GM20431 (cell line): ENCODE data around the gene MELK.

ENCODE experiments used
- in situ Hi-C: fragments of 300-500 bp; cut with MseI, MboI; formaldehyde crosslinking; loops from one replicate; pipeline ENCODE4 v1.15.0; 2020; ENCODE audit warnings: low sequenced_read_pairs; ENCODE audit not compliant: unreplicated experiment

MELK gene

DNA sequence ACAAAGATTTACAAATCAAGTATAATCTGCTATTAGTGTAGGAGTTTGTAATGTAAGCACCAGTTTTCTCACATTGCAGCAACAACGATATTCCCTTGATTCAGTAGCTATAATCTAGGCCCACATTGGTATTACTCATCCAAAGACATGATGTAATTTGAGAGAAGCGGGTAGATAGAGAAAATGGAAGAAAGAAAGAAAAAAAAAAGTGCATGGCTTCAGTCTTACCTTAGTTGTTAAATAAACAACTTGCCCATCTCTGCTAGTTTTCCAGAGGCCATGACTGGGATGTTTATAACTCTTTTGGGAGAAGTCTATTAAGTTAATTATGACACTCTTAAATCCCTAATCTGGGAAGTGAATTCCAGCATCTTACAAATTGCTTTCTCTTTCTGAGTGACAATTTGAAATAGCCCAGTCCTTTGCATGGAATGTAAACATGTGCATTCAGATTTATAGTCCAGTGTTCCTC, 2.8 kb downstream of the MELK start:
- in situ Hi-C loops = no loop called here

DNA sequence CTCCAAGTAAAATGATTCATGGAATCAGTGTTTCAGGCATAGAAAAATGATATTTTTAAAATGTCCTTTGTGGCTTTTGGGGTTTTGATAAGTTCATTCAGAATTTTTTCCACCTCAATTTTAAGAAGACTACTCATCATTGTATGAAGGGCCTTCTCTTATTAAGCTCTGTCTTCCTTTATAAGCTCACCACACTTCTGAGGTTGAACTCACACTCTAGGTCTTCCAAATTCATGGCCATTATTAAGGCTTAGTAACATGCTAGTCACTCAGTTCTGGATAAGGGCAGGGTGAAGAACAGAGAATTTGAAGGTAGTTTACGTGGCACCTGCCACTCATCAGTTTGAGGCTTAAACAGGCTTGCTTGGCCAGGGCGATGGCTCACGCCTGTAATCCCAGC, 4.2 kb downstream of the MELK start:
- in situ Hi-C loops = no loop called here

DNA sequence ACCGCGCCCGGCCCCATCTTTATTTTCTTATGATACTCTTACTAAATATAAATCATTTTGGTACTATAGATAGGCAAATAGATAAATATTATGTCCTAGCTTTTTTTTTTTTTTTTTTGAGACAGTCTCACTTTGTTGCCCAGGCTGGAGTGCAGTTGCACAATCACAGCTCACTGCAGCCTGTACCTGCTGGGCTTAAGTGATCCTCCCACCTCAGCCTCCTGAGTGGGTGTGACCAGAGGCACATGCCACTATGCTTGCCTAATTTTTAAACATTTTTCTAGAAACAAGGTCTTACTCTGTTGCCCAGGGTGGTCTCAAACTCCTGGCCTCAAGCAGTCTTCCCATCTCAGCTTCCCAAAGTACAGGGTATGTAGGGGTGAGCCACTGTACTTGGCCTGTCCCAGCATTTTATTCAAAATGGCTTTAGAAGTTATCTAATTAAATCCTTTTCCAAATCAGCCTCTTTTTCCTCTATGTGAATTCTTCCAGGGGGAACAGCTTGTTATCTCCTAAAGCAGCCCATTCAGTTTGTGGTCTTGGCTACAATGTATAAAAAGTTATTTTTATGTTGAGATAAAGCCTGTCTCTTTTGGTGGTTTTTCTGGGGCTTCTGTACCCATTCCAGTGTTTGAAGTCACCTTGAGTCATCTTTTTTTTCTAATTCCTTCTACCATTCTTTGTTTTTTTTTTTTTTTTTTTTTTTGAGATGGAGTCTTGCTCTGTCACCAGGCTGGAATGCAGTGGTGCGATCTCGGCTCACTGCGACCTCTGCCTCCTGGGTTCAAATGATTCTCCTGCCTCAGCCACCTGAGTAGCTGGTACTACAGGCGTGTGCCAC, 12.1 kb downstream of the MELK start:
- in situ Hi-C loops = no loop called here

DNA sequence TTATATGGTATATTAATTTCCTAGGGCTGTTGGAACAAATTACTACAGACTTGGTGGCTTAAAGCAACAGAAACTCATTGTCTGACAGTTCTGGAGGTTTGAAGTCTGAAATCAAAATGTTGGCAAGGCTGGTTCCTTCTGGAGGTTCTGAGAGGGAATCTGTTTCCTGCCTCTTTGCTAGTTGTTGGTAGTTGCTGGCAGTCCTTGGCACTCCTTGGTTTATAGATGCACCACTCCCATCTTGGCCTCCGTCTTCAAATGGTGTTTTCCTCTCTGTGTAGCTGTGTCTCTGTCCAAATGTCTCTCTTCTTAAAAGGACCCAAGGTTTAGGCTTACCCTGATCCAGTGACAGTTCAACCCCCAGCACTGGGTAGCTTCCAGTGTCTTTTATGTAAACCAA, 17.5 kb downstream of the MELK start:
- in situ Hi-C loops = no loop called here

DNA sequence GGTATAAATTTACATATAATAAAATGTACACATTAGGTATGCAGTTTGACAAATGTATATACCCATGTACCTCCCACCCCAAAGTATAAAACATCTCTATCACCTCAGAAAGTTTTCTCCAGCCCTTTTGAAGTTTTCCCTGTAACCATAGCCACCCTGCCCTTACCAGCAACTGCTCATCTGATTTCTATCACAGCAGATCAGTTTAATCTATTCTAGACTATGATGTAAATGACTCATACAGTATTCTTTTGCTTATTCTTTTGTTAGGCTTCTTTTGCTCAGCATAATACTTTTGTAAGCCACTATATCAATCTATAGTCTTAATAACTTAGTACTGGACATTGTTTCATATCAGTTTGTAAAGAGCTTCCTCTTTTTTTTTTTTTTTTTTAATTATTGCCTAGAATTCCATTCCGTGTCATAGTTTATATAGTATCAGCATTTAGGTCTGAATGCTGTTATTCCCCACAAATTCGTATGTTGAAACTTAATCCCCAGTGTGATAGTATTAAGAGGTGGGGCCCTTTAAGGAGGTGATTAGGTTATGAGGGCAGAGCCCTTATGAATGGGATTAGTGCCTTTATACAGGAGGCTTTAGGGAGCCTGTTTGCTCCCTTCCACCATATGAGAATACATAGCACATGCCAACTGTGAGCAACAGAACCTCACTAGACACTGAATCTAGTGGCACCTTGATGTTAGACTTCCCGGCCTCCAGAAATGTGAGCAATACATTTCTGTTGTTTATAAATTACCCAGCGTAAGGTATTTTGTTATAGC, 20.3 kb downstream of the MELK start:
- in situ Hi-C loops = no loop called here

DNA sequence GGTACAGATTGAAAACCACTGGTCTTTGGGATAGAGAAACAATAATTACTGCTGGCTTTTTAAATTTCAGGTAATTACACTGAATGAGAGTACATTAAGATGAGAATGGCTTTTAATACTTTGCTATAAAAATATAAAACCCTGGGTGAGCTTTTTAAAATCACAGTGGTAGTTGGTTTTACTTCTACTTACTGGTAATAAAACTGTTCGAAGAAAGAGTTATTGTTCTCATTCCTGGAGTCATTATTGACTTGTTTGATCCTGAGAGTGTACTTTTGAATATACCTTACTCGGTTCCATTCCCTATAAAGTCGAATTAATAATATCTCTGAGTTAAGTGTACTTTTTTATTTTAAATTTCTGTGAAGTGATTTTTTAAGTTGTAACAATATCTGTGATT, 21.5 kb downstream of the MELK start:
- in situ Hi-C loops = no loop called here

DNA sequence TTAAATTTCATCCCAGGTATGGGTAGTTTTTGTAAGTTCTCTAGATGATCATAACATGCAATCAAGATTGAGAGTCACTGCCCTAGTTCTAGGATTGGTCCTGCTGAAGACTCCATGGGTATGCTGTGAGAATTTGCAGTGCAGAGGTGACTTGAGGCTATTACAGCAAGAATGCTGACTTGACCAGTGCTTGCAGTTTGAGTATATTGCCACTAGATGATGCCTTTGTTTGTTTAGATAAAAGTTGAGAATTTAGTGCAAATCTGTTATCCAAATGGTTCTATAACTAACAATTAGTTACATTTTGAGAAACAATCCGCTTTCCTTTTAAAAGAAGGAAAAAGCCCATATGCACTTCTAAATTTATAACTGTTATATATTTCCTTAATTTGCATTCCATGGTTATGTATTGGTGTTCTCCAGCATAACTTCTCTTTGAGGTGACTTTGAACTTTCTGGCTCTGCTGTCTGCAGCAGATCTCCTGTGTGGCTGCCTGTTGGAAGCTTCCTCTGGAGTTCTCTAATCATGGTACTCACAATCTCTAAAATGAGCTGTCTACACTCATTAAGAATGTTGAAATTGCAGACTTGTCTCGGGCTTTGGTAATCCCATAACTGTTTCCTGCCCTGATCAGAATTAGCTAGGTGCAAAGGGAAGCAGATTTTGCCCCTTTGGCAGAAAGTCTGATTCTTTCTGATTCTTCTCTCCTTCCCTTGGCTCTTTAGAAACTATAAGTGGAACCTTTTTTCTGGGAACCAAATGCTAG, 24.9 kb downstream of the MELK start:
- in situ Hi-C loops = no loop called here

DNA sequence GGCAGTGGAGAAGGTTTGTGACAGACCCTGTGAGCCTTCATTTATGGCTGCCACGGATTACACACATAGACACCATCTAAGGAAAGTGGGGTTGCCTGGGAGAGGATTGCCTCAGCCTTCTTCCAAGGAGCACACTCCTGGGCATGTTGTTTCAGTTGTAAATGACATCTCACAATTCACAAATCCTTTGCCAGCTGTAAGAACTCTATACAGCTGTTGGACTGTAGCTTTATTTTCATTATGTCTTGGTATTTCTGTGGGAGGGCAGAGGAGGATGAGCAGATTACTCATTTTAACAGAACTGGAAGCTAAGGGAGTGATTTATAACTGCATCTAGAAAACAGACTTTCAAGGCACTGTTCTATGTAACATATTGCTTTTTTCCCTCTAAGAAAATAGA, 25.6 kb downstream of the MELK start:
- in situ Hi-C loops = no loop called here

DNA sequence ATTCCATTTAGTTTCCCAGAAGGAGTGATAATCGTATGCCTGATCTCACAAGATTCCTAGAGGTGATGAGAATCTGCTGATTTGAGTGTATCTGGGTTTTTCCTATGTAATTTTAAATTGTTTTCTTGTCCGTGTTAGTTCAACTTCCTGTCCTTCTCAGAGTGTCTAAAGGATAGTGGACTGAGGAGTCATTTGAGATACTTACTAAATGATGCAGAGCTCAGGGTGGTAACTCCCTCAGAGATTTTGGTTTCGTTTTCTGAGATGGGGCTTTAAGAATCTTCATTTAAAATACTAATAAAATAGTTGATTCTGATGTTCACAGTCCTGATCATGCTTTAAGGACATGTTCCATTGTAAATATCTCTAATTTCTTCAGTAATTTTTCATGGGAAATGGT, 30.3 kb downstream of the MELK start:
- in situ Hi-C loops = no loop called here

DNA sequence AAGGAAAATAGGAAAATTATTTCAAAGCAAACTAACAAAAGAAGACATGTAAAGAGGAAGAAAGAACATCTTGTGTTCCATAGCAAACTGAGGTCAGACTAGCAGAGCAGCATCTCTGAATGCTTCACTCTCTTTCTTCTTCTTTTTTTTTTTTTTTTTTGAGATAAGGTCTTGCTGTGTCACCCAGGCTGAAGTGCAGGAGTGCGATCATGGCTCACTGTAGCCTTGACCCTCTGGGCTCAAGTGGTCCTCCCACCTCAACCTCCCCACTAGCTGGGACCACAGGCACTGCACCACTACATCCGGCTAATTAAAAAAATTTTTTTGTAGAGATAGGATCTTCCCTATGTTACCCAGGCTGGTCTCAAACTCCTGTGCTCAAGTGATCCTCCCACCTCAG, 36.6 kb downstream of the MELK start:
- in situ Hi-C loops = no loop called here

DNA sequence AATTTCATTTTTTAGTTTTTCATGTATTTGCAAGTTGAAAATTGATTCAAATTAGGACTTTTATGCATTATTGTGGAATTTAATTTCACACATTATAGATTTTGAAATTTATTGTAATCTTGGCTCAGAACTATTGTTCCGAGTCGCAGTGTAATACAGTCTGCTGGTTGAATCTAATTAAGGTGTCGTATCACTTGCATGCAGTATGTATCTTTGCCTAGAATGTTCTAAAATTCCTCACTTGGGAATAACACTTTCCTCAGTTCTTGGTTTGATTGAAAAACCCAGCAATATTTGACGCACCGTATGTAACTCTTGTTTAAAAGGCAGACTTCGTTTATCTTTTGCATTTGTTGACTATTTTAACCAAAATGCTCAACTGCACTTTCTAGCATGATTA, 49.4 kb downstream of the MELK start:
- in situ Hi-C loops = no loop called here

DNA sequence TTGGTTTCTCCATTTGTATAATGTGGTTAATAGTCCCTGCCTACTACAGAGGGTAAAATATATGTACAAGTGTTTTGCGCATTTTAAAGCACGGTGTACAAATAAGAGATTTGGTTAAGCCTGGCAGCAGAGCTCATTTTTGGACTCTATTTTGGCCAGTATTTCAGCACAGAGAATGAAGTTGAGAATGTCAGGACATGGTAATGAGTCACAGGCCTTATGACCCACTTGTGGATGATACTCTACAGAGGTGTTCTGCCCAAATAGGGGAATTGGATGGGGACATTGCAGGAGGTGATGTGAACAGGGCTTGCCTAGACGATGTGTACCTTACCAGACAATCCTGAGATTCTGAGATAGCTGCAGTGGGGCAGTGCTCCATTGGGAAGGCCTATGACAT, 50.6 kb downstream of the MELK start:
- in situ Hi-C loops = no loop called here

DNA sequence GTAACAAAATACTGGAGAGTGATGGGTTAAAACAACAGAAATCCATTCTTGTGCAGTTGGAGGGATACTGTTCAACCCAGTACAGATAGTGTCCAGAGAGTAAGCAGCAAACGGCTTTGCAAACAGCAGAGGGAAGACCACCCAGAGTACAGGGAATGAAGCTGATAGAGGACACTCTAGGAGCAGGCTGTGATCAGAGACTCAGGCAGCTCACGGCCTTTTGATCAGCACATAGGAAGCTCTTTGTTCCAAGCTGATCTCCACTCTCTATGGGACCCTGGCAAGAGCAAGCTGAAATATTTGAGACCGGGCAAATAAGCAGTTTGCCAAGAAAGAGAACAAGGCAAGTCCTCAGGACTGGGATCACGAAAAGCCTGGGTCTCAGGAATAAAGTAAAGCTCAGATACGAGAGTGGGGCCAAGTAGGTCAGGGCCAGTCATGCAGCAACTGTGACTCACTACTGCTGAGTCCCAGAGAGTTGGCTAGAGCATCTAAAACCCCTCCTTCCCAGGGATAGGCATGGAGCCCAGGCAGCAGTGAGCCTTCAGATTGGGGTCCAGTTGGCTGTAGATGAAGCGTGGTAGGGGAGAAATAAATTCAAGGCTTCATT, 52.4 kb downstream of the MELK start:
- in situ Hi-C loops = loop anchor here (25.0 kb wide), 1 partner anchor 112 kb away; no protein-coding TSS in a partner anchor

DNA sequence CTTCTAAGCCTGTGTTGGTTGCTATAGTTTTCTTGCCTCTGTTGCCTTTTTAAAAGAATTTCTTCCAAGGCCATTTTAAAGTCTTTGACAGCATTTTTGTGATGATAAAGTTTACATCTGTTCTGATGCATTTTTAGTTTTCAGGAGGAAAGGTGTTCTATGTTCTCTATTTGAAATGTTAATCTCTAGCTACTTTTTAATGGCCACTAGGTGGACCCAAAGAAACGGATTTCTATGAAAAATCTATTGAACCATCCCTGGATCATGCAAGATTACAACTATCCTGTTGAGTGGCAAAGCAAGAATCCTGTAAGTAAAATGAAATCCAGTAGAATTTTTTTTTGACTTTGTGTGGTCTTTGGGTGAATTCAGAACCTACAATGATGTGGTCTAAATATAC, 60.2 kb downstream of the MELK start:
- in situ Hi-C loops = loop anchor here (25.0 kb wide), 1 partner anchor 104 kb away; no protein-coding TSS in a partner anchor

DNA sequence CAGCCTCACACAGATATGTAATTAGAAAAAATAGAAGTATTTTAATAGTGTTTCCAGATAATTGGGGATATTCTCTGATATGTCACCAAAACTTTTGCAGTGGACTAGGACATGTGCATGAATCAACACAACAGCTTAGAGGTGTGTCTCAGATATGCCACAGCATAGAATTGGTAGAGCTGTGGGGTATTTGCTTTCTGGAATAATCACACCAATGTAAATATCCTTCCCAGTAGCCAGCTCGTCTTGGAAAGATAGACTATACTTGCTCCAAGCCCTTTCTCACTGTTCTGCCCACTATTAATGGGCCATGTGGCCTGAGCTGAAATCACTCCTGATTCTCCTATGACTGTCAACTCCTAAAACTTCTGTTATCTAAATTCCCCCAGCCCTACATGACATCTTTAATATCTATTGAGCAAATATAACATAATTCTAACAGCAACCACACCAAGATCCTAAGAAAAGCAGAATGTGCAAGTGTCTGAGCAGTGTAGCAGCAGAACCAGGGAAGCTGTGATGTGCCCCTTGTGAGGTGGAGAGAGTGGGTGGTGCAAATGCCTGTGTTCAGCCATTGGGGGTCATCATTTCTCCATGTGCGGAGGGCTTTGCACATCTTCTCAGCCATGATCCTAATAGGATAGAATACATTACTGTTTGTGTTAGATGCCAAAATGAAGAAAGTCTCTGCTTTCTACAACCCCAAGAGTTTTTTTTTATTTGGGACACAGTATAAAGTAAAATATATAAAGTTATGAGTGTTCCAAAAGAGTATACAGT, 65.0 kb downstream of the MELK start:
- in situ Hi-C loops = loop anchor here (25.0 kb wide), 1 partner anchor 100 kb away; no protein-coding TSS in a partner anchor

DNA sequence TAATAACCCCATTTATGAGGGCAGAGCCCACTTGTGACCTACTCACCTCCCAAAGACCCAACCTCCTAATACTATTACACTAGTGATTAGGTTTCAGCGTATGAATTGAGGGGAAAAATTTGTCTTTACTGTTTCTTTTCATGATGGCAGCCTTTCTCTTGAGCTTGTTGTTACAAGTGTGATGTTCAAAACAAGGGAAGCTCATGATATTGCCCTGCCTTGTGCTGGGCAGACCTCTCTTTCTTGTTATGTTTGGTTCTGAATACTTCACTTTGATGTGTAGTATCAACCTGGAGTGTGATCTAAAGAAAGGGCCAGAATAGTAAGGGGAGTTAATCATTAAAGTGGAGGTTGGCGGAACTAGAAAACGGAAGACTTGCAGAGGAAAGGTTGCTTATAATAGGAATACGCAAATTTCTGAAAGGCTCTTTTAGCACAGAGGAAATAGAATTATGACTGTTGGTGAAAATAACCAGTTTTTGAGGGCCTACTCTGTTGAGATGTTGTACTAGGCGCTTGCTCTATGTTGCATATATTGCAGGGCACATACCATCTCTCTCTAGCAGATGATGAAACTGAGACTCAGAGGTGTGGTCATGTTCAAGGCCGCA, 68.2 kb downstream of the MELK start:
- in situ Hi-C loops = loop anchor here (25.0 kb wide), 1 partner anchor 96 kb away; no protein-coding TSS in a partner anchor

DNA sequence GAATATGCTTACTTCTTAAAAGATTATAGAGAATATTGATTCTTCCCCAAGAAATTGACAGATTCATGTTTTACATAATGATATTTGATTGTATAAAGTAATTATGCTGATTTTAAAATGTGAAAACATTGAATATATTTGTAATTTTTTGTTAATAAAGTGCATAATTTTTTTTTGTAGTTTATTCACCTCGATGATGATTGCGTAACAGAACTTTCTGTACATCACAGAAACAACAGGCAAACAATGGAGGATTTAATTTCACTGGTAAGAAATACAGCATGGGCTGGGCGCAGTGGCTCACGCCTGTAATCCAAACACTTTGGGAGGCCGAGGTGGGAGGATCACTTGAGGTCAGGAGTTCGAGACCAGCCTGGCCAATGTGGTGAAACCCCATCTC, 70.1 kb downstream of the MELK start:
- in situ Hi-C loops = loop anchor here (25.0 kb wide), 1 partner anchor 94 kb away; no protein-coding TSS in a partner anchor

DNA sequence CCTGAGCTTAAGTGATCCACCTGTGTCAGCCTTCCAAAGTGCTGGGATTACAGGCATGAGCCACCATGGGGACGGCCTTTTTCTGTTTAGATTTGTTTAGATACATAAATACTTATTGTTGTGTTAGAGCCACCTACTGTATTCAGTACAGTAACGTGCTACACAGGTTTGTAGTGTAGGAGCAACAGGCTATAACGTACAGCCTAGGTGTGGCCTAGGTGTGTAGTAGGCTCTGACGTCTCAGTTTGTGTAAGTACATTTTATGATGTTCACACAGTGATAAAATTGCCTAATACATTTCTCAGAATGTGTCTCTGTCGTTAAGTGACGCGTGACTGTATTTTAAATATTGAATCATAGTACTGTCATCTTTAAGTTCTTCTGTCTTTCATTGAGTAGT, 84.1 kb downstream of the MELK start:
- in situ Hi-C loops = no loop called here

DNA sequence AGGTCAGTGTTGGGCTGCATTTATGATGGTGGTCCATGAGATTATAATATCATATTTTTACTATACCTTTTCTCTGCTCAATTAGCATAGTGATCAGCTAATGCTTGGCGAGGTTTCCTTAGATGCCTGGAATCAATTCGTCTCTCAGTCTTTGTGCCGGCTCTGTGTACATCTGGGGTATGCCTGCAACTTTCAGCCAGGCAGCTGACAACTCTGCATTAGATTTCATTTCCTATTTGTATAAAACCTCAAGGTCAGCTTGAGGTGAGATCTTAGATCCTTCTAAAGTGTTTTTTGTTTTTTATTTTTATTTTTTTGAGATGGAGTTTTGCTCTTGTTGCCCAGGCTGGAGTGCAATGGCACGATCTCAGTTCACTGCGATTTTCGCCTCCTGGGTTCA, 86.8 kb downstream of the MELK start:
- in situ Hi-C loops = no loop called here
